ENCODE results near the gene EXOC4.

Gene EXOC4

GRCh38 chr7:133545618-133546017 lies 292.7 kb downstream of the EXOC4 start:
- DNase-seq: no peak

- no peak for DNase-seq
These were observed 295.1 kb downstream of the EXOC4 start for GRCh38 chr7:133547981-133548380.

GRCh38 chr7:133549633-133550032 lies 296.8 kb downstream of the EXOC4 start:
- no peak for DNase-seq

GRCh38 chr7:133550145-133550544 lies 297.3 kb downstream of the EXOC4 start:
- no peak for DNase-seq

DNA sequence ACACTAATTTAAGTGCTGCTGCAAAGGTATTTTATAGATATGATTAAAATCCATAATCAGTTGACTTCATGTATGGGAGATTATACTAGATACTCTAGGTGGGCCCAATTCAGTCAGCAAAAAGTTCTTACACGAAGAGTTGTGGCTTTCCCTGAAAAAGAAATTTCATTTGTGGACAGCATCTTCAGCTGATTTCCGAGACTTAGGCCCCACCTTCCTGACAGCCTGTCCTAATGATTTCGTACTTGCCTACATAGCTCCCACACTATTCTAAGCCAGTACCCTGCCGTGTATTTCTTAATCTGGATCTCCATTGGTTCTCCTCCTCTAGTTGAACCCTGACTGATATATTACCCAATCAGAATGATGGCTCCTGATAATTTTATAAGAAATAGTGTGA lies 297.9 kb downstream of the EXOC4 start:
- DNase-seq: no peak

- no peak for DNase-seq
These were observed 298.6 kb downstream of the EXOC4 start for GRCh38 chr7:133551466-133551865.

DNA sequence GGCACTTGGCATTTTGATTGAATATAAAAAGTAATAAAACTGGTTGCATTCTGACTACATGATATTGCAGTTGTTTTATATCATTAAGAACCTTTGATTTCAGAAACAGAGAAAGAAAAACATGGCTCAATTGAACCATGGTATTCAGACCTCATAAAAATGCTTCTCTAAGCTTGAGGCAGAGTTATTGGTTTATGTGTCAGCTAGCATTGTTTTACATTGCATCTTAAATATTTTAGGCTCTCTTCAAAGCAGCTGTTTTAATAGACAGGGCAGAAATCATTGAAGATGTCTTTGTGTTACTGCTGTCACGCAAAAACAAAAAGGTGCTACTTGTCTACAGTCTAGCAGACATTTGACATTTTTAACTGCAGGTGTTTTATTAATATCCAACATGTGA lies 299.2 kb downstream of the EXOC4 start:
- no peak for DNase-seq

GRCh38 chr7:133554330-133554729 lies 301.5 kb downstream of the EXOC4 start:
- DNase-seq: no peak

GRCh38 chr7:133556048-133556447 lies 303.2 kb downstream of the EXOC4 start:
- no peak for DNase-seq

GRCh38 chr7:133556553-133556952 lies 303.7 kb downstream of the EXOC4 start:
- no peak for DNase-seq

DNA sequence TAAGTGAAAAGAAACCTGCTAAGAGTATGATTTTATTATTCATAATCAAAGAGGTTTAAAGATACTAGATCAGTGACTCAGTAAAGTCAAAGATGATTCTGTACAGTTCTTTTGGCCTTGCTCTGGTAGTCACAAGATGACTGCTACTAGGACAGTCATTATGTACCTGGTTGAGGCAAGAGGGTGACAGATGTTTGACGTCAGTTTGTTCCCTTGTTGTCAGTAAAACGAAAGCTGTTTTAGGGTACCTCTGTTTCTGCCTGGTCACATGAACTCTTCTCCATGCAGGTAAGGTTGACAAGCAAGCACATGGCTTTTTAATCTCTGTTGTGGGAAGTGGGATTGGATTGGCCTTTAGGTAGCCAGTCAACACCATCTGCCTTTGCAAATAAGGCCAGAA lies 308.0 kb downstream of the EXOC4 start:
- DNase-seq: no peak

GRCh38 chr7:133561396-133561795 lies 308.5 kb downstream of the EXOC4 start:
- DNase-seq: no peak

GRCh38 chr7:133562621-133563020 lies 309.7 kb downstream of the EXOC4 start:
- no peak for DNase-seq

DNA sequence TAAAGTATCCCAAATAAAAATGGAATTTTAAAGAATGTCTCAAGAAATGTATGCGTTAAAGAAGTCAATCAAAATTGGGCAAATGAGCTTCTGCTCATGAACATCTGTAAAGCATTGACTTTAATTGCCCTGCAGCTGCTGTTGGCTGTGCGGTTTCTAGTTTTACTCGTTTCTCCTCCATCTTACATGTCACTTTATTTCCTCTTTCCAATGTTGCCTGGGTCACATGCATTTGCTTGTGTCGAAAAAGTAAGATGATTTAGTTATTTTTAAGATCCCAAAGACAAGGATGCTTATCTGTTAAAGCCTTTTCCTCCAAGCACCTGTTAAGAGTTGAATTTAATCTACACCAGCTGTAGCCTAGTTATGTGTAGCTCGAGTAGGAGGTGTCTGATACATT lies 310.4 kb downstream of the EXOC4 start:
- no peak for DNase-seq

DNA sequence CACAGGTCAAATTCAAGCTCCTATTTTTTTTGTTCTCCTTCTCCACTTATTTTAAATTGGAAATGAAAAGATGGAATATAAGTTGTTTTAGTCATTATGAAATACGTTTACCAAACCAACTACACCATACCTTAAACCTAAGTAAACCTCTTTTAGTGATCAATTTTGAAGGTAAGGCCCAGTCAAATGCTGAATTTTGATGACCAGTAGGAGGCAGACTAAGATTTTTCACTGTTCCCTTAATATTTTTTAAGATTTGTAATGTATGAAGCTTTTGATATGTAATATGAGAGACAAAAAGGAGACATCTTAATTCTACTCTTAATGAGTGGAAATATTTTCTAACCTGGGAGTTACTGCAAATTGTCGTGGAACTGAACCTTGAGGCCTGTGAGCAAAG lies 311.6 kb downstream of the EXOC4 start:
- no peak for DNase-seq

GRCh38 chr7:133568544-133568943 lies 315.7 kb downstream of the EXOC4 start:
- DNase-seq: no peak

- DNase-seq: no peak
These were observed 317.4 kb downstream of the EXOC4 start for GRCh38 chr7:133570321-133570720.

GRCh38 chr7:133571076-133571475 lies 318.2 kb downstream of the EXOC4 start:
- DNase-seq: no peak

- DNase-seq: no peak
These were observed 319.2 kb downstream of the EXOC4 start for GRCh38 chr7:133572087-133572486.

- DNase-seq: no peak
These were observed 320.0 kb downstream of the EXOC4 start for GRCh38 chr7:133572843-133573242.

DNA sequence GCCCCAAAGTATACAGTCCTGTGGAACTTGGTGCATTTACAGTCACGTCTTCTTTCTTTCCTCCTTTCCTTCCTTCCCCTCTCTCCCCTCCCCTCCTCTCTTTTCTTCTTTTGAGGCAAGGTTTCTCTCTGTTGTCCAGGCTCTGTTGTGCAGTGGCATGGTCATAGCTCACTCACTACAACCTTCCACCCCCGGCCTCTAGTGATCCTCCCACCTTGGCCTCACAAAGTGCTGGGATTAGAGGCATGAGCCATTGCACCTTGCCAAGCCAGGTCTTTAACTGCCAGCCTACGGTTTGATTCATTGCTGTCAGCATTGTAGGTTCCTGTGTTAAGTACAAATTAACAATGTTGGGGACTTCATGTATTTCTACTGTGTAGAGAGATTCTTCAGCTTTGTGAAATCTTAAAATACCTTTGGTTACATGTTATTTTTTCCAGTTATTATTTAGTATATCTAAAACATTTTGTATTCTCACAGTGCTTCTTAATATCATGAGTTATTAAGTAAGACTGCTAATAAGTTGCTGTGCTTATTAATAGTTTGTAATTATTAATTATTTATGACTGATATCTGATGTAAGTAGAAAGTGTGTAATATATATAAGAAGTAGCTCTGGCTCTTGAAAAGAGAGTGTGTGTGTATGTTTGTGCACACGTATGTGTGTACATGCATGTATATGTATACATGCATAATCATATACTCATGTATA lies 320.8 kb downstream of the EXOC4 start:
- DNase-seq: no peak

GRCh38 chr7:133575726-133576440 lies 323.0 kb downstream of the EXOC4 start:
- no peak for DNase-seq

GRCh38 chr7:133576612-133577168 lies 323.8 kb downstream of the EXOC4 start:
- no peak for DNase-seq

- no peak for DNase-seq
These were observed 330.1 kb downstream of the EXOC4 start for GRCh38 chr7:133582766-133583523.

All from NCI-H2081 treated with DMSO at 0.1 percent for 48 hours (cell line).